K562 (cell line): ENCODE results near the gene SCN2B. TPM values are rescaled to one million over a fixed set of nuclear protein-coding genes. Genes with fewer than 3 reads are reported as not detected.

Experiments used
- ATAC-seq: fragments of 200-7000 bp; cut with Tn5 transposase; 3 replicates; pipeline ENCODE4 v1.9.1; 2020; ENCODE audit warnings: moderate library complexity
- BruUV-seq: library from RNA; stranded (reverse); fragments of 400-500 nt; replicated peaks from 2 replicates; lab custom pipeline; 2021; lab: Mats Ljungman, UMichigan
- CTCF ChIA-PET: fragments of 300-600 bp; formaldehyde crosslinking; extraction: SDS; loops from one replicate; lab custom pipeline; 2021; ENCODE audit warnings: low intra/inter-chr PET ratio; lab: Yijun Ruan, JAX
- POLR2A ChIA-PET: fragments of 300-600, 350-650 bp; sonication (Branson Sonifier 250); formaldehyde crosslinking; extraction: SDS; loops from one replicate; lab custom pipeline; 2021; ENCODE audit warnings: antibody characterized with exemption, inconsistent platforms; lab: Yijun Ruan, JAX
- DNase-seq, 4 experiments: peaks; one replicate each; pipeline versions ENCODE4 v3.0.0 to v3.0.0-alpha.2; 2011 to 2018; ENCODE audit warnings: low spot score in 3 of 4, mixed read lengths in 3 of 4; ENCODE audit errors: extremely low read depth in 1 of 4
- FAIRE-seq: peaks from 2 replicates; lab custom pipeline; 2011; peaks lifted over from hg19 to GRCh38; lab: Jason Lieb, UNC
- H2AFZ ChIP-seq: 2 replicates; pipeline ENCODE4 v1.6.0; 2011; ENCODE audit warnings: low read depth, low read length, control low read depth, inconsistent platforms
- H3K27ac ChIP-seq: fragments of 200-600 bp; 3 replicates; pipeline ENCODE4 v1.8.0; 2011; ENCODE audit warnings: low read depth, mild to moderate bottlenecking, control low read depth, inconsistent platforms, low read length, moderate library complexity, mixed read lengths; ENCODE audit errors: extremely low read depth
- H3K27me3 ChIP-seq, 2 experiments: fragments of 300-600 bp in 1 of 2; 2 replicates in 1 of 2; 3 replicates in 1 of 2; pipeline versions ENCODE4 v1.6.0 to v1.8.0; 2011; ENCODE audit warnings: inconsistent platforms in 2 of 2, low read length in 2 of 2, mild to moderate bottlenecking in 1 of 2, mixed read lengths in 1 of 2, moderate library complexity in 1 of 2; ENCODE audit not compliant: control insufficient read depth in 2 of 2, insufficient read depth in 2 of 2
- H3K36me3 ChIP-seq: fragments of 300-600 bp; 3 replicates; pipeline ENCODE4 v1.8.0; 2011; ENCODE audit warnings: mild to moderate bottlenecking, low read length, inconsistent platforms; ENCODE audit not compliant: control insufficient read depth, insufficient read depth
- H3K4me1 ChIP-seq, 2 experiments: fragments of 200-600 bp in 1 of 2; replicated peaks in 1 of 2; 2 replicates in 1 of 2; 3 replicates in 1 of 2; pipeline versions ENCODE4 v1.5.1 to v1.8.0; 2011; ENCODE audit warnings: inconsistent platforms in 2 of 2, low read length in 2 of 2, mild to moderate bottlenecking in 1 of 2, mixed read lengths in 1 of 2, moderate library complexity in 1 of 2; ENCODE audit not compliant: control insufficient read depth in 2 of 2, insufficient read depth in 2 of 2
- H3K4me2 ChIP-seq: 2 replicates; pipeline ENCODE4 v1.6.1; 2011; ENCODE audit warnings: low read length, control low read depth, inconsistent platforms, mixed read lengths; ENCODE audit not compliant: insufficient read depth
- H3K4me3 ChIP-seq: fragments of 200-600 bp; sonication (generic), shearing (Covaris generic); 2 replicates; pipeline ENCODE4 v1.5.1; 2016; ENCODE audit warnings: control low read depth, inconsistent platforms
- H3K79me2 ChIP-seq: fragments of 200-600 bp; 3 replicates; pipeline ENCODE4 v1.8.0; 2011; ENCODE audit warnings: low read length, inconsistent platforms; ENCODE audit not compliant: control insufficient read depth, insufficient read depth
- H3K9ac ChIP-seq, 2 experiments: 2 replicates each; pipeline versions ENCODE4 v1.6.0 to v1.6.1; 2011; ENCODE audit warnings: low read depth in 2 of 2, low read length in 2 of 2, control low read depth in 1 of 2, inconsistent platforms in 1 of 2, mild to moderate bottlenecking in 1 of 2, mixed read lengths in 1 of 2; ENCODE audit not compliant: insufficient read depth in 1 of 2
- H3K9me1 ChIP-seq: one replicate; pipeline ENCODE4 v1.6.0; 2011; ENCODE audit warnings: inconsistent platforms, mild to moderate bottlenecking, low read length, moderate library complexity; ENCODE audit not compliant: control insufficient read depth, insufficient read depth
- H3K9me3 ChIP-seq: replicated peaks from 2 replicates; pipeline ENCODE4 v1.5.1; 2011; ENCODE audit warnings: low read depth, low read length, inconsistent platforms; ENCODE audit not compliant: control insufficient read depth, insufficient read depth
- H4K20me1 ChIP-seq: replicated peaks from 2 replicates; pipeline ENCODE4 v1.6.1; 2011; ENCODE audit warnings: low read length, inconsistent platforms, mixed read lengths; ENCODE audit not compliant: control insufficient read depth, insufficient read depth
- GABPB2 ChIP-seq: fragments of 250-450 bp; sonication (Bioruptor Pico); conservative IDR thresholded peaks from 2 replicates; pipeline ENCODE4 v1.5.1; 2021; ENCODE audit warnings: mild to moderate bottlenecking
- KLF1 ChIP-seq: fragments of 450-650 bp; IDR thresholded peaks from 2 replicates; pipeline ENCODE4 v1.6.1; 2016; ENCODE audit warnings: missing genetic modification characterization, missing compliant biosample characterization
- MCM5 ChIP-seq: fragments of 450-650 bp; IDR thresholded peaks from 2 replicates; pipeline ENCODE4 v1.6.1; 2016; ENCODE audit warnings: low read depth
- PHF21A ChIP-seq: fragments of 450-650 bp; IDR thresholded peaks from 2 replicates; pipeline ENCODE4 v1.6.1; 2017; ENCODE audit warnings: low read depth, borderline replicate concordance
- PML ChIP-seq: IDR thresholded peaks from 2 replicates; pipeline ENCODE4 v1.6.1; 2012; ENCODE audit warnings: low read length, inconsistent platforms
- RB1 ChIP-seq: fragments of 450-650 bp; IDR thresholded peaks from 2 replicates; pipeline ENCODE4 v1.6.1; 2017; ENCODE audit warnings: low read depth, mild to moderate bottlenecking
- RBM25 ChIP-seq: fragments of 200-400 bp; formaldehyde crosslinking; IDR thresholded peaks from 2 replicates; pipeline ENCODE4 v1.6.1; 2018; ENCODE audit warnings: low read length, low read depth, moderate library complexity; ENCODE audit not compliant: severe bottlenecking
- ZC3H4 ChIP-seq: sonication (generic); formaldehyde crosslinking; IDR thresholded peaks from 2 replicates; pipeline ENCODE4 v1.9.0; 2021; ENCODE audit warnings: missing genetic modification reagents, borderline replicate concordance
- ZFP36 ChIP-seq: fragments of 150-350 bp; IDR thresholded peaks from 2 replicates; pipeline ENCODE4 v1.6.1; 2018; ENCODE audit warnings: low read length, low read depth; ENCODE audit not compliant: partially characterized antibody
- ZKSCAN1 ChIP-seq: fragments of 150-350 bp; IDR thresholded peaks from 2 replicates; pipeline ENCODE4 v1.6.1; 2016; ENCODE audit warnings: low read depth, low read length
- ZNF766 ChIP-seq: fragments of 200-800 bp; sonication (Bioruptor generic); conservative IDR thresholded peaks from 2 replicates; pipeline ENCODE4 v1.6.1; 2016; ENCODE audit warnings: missing genetic modification characterization, missing compliant biosample characterization
- WGBS: fragments of 100-300 bp; shearing (Covaris generic); methylation state at CpG from one replicate; pipeline ENCODE4 v1.1.6; 2016; ENCODE audit warnings: low coverage, mixed read lengths; ENCODE audit not compliant: insufficient coverage; ENCODE audit errors: missing lambda C conversion rate; 5-methylcytosine and 5-hydroxymethylcytosine counted together
- in situ Hi-C: fragments of 300-500 bp; cut with MboI; formaldehyde crosslinking; loops from 4 replicates; pipeline ENCODE4 v1.15.0; 2018; ENCODE audit warnings: inconsistent platforms, mixed read lengths
- intact Hi-C: fragments of 100-400 bp; cut with micrococcal nuclease; formaldehyde crosslinking; loops from 2 replicates; pipeline ENCODE4 v1.14.2; 2022
- polyA plus RNA-seq, 8 experiments: library from polyadenylated mRNA; depleted of rRNA in 4 of 8; stranded (reverse) in 5 of 8; unstranded in 3 of 8; fragments of >200 nt; fragmentation: Nextera tagmentation in 2 of 8; fragmentation: Illumina TruSeq in 1 of 8; extraction: Ambion mirVana in 2 of 8; extraction: Trizol in 1 of 8; gene quantifications; 2 replicates each; pipeline versions ENCODE4 v1.2.1 to v1.2.3, GENCODE V29; 2011 to 2014; ENCODE audit warnings: inconsistent platforms in 1 of 8, missing spikeins in 1 of 8
- total RNA-seq, 7 experiments: library from RNA; depleted of rRNA in 6 of 7; stranded (reverse); fragments of >200 nt in 6 of 7; fragmentation: Illumina TruSeq in 2 of 7; extraction: Trizol in 2 of 7; gene quantifications; 2 replicates each; pipeline versions ENCODE4 v1.2.1 to v1.2.3, GENCODE V29; 2011 to 2021; ENCODE audit warnings: low replicate concordance in 1 of 7
- TF ChIP-seq, protein P1 (sequence below): IDR thresholded peaks from 2 replicates; pipeline ENCODE4 v1.6.1; 2011; ENCODE audit not compliant: insufficient read length; ENCODE audit errors: extremely low read depth
- TF ChIP-seq, protein P2 (sequence below): sonication (generic); formaldehyde crosslinking; IDR thresholded peaks from 2 replicates; pipeline ENCODE4 v1.8.0; 2022; ENCODE audit warnings: mild to moderate bottlenecking, missing genetic modification reagents
- TF ChIP-seq, protein P3 (sequence below): fragments of 250-450 bp; sonication (Bioruptor Pico); IDR thresholded peaks from 2 replicates; pipeline ENCODE4 v1.5.0; 2021; ENCODE audit warnings: mild to moderate bottlenecking, borderline replicate concordance

SCN2B gene
- total and polyA plus RNA-seq, 9 of the 15 experiments (the other 6 are each of a cell fraction or from before 2014, with no cell fraction given) = not detected

DNA sequence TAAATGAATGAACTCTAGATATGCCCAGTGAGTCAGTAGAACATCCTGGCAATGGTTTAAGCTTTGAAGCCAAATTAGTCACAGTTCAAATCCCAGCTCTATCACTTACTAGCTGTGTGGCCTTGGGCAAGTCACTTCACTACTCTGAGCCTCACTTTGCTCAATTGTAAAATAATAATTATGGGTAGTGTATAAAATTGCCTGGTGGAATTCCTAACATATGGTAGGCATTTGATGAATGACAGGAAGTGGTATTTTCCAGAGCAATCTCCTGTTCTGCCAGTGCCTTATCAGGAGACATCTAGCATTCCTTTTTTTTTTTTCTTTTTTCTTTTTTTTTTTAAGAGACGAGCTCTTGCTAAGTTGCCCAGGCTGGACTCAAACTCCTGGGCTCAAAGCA, 36.9 kb downstream of the SCN2B start:
- POLR2A ChIA-PET = no interaction called here
- DNase-seq (no peak), FAIRE-seq (no peak)
- no TSS peak for BruUV-seq
- H3K79me2 ChIP-seq = no peaks in the 10 kb centered on the region
- H3K27ac ChIP-seq = no peak overlapping the region
- H3K9me1 ChIP-seq = no peaks in the 10 kb centered on the region
- H3K4me2 ChIP-seq = no peak overlapping the region
- CTCF ChIA-PET = no interaction called here
- no peaks in the 10 kb centered on the region for H3K4me1 ChIP-seq
- WGBS = no CpG with 5 or more reads among the region's 1 CpG
- in situ Hi-C loops = no loop called here
- no peak overlapping the region for H3K4me3 ChIP-seq
- no peak overlapping the region for H2AFZ ChIP-seq
- H3K27me3 ChIP-seq = peaks cover 18 to 61% of the 10 kb centered on the region in 2 experiments
- no peaks in the 10 kb centered on the region for H3K36me3 ChIP-seq
- no peak overlapping the region for H3K9ac ChIP-seq
- TF ChIP-seq MCM5 (no peak), ZKSCAN1 (no peak), ZFP36 (peak; percentile 25), ZNF766 (CRISPR knock-in tag) (no peak), PML (no peak), PHF21A (no peak), RBM25 (peak; percentile 30), GABPB2 (CRISPR knock-in tag) (no peak), RB1 (no peak), KLF1 (tag) (no peak), ZC3H4 (CRISPR knock-in tag) (no peak)
- TF ChIP-seq, protein P1, sequence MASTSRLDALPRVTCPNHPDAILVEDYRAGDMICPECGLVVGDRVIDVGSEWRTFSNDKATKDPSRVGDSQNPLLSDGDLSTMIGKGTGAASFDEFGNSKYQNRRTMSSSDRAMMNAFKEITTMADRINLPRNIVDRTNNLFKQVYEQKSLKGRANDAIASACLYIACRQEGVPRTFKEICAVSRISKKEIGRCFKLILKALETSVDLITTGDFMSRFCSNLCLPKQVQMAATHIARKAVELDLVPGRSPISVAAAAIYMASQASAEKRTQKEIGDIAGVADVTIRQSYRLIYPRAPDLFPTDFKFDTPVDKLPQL = no peak
- TF ChIP-seq, protein P2, sequence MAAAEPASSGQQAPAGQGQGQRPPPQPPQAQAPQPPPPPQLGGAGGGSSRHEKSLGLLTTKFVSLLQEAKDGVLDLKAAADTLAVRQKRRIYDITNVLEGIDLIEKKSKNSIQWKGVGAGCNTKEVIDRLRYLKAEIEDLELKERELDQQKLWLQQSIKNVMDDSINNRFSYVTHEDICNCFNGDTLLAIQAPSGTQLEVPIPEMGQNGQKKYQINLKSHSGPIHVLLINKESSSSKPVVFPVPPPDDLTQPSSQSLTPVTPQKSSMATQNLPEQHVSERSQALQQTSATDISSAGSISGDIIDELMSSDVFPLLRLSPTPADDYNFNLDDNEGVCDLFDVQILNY = no peak
- TF ChIP-seq, protein P3, sequence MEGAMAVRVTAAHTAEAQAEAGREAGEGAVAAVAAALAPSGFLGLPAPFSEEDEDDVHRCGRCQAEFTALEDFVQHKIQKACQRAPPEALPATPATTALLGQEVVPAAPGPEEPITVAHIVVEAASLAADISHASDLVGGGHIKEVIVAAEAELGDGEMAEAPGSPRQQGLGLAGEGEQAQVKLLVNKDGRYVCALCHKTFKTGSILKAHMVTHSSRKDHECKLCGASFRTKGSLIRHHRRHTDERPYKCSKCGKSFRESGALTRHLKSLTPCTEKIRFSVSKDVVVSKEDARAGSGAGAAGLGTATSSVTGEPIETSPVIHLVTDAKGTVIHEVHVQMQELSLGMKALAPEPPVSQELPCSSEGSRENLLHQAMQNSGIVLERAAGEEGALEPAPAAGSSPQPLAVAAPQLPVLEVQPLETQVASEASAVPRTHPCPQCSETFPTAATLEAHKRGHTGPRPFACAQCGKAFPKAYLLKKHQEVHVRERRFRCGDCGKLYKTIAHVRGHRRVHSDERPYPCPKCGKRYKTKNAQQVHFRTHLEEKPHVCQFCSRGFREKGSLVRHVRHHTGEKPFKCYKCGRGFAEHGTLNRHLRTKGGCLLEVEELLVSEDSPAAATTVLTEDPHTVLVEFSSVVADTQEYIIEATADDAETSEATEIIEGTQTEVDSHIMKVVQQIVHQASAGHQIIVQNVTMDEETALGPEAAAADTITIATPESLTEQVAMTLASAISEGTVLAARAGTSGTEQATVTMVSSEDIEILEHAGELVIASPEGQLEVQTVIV = no peak
- TF ChIP-seq, all 486 proteins: peak for 2
- H3K9me3 ChIP-seq = no peaks in the 10 kb centered on the region
- H4K20me1 ChIP-seq = no peaks in the 10 kb centered on the region; the same call in 1 of the 2 replicates
- intact Hi-C loops = loop anchor here (1.0 kb wide), 1 partner anchor 70 kb away; no protein-coding TSS in a partner anchor
- ATAC-seq = no peak
